ENCODE results near the gene OR7G2. TPM values are rescaled to one million over a fixed set of nuclear protein-coding genes. Genes with fewer than 3 reads are reported as not detected.

The OR7G2 gene
- not detected for total RNA-seq
- long read RNA-seq: 0 reads

- Histone ChIP-seq H3K4me1 (no peaks in the 10 kb centered on the region), H3K27ac (no peak within 1 kb of the TSS), H3K4me3 (no peak within 1 kb of the TSS), H3K36me3 (no peaks in the 10 kb centered on the region), H3K9me3 (no peaks in the 10 kb centered on the region), H3K27me3 (no peaks in the 10 kb centered on the region)
- TF ChIP-seq POLR2A (IDR thresholded peaks at IDR 0.05) (no peak), CTCF (IDR thresholded peaks at IDR 0.05) (no peak)
- intact Hi-C loops (cut with DNase I): no loop called here
- ATAC-seq: no peak
- 45% methylated on average over 8 of the region's 8 CpGs for WGBS (ENCODE audit: insufficient coverage, low coverage, low lambda C conversion rate, missing lambda C conversion rate)
- DNase-seq: no peak
Observed at GRCh38 chr19:9107375-9107774, at the start of gene OR7G2. TSS of gene OR7G2 (minus strand) at chr19:9107475. CDS start at chr19:9103243, 4,232 bp downstream.

- H3K36me3 ChIP-seq: peaks cover 0 to 60% (median 41%) of the 10 kb centered on the region in 4 donors
- TF ChIP-seq CTCF (IDR thresholded peaks at IDR 0.05) (no peak), POLR2A (IDR thresholded peaks at IDR 0.05) (no peak)
- H3K9me3 ChIP-seq: peaks cover 0 to 12% (median 3%) of the 10 kb centered on the region in 4 donors
- ATAC-seq (no peak), DNase-seq (no peak)
- intact Hi-C loops (cut with DNase I): no loop called here
- H3K27me3 ChIP-seq: no peaks in the 10 kb centered on the region
- 88% methylated on average over 1 of the region's 1 CpG for WGBS (ENCODE audit: insufficient coverage, low coverage, low lambda C conversion rate, missing lambda C conversion rate)
- no peak overlapping the region for H3K27ac ChIP-seq
- H3K4me1 ChIP-seq: no peaks in the 10 kb centered on the region
- H3K4me3 ChIP-seq: no peak overlapping the region
Observed at GRCh38 chr19:9156304-9156703, 49.0 kb upstream of the OR7G2 start.

GRCh38 chr19:9155591-9155990, 48.3 kb upstream of the OR7G2 start:
- intact Hi-C loops (cut with DNase I): no loop called here

GRCh38 chr19:9151367-9151766, 44.1 kb upstream of the OR7G2 start:
- no peaks in the 10 kb centered on the region for H3K4me1 ChIP-seq
- peaks cover 0 to 13% (median 5%) of the 10 kb centered on the region in 4 donors for H3K36me3 ChIP-seq
- intact Hi-C loops (cut with DNase I): no loop called here
- ATAC-seq (no peak), DNase-seq (no peak)
- TF ChIP-seq CTCF (IDR thresholded peaks at IDR 0.05) (no peak), POLR2A (IDR thresholded peaks at IDR 0.05) (no peak)
- H3K9me3 ChIP-seq: peaks cover 0 to 5% (median 0%) of the 10 kb centered on the region in 4 donors
- WGBS (ENCODE audit: insufficient coverage, low coverage, low lambda C conversion rate, missing lambda C conversion rate): 91% methylated on average over 5 of the region's 5 CpGs
- no peaks in the 10 kb centered on the region for H3K27me3 ChIP-seq
- no peak overlapping the region for H3K4me3 ChIP-seq
- H3K27ac ChIP-seq: no peak overlapping the region

More at GRCh38 chr19:9155591-9155990, 48.3 kb upstream of the OR7G2 start:
- DNase-seq (no peak), ATAC-seq (no peak)
- no peak overlapping the region for H3K4me3 ChIP-seq
- H3K27ac ChIP-seq: no peak overlapping the region
- no peaks in the 10 kb centered on the region for H3K27me3 ChIP-seq
- peaks cover 0 to 53% (median 36%) of the 10 kb centered on the region in 4 donors for H3K36me3 ChIP-seq
- H3K9me3 ChIP-seq: peaks cover 0 to 8% (median 3%) of the 10 kb centered on the region in 4 donors
- 100% methylated on average over 3 of the region's 4 CpGs for WGBS (ENCODE audit: insufficient coverage, low coverage, low lambda C conversion rate, missing lambda C conversion rate)
- H3K4me1 ChIP-seq: no peaks in the 10 kb centered on the region
- TF ChIP-seq CTCF (IDR thresholded peaks at IDR 0.05) (no peak), POLR2A (IDR thresholded peaks at IDR 0.05) (no peak)

GRCh38 chr19:9150650-9151049, 43.4 kb upstream of the OR7G2 start:
- ATAC-seq: no peak

More at GRCh38 chr19:9150650-9151049, 43.4 kb upstream of the OR7G2 start:
- no peaks in the 10 kb centered on the region for H3K4me1 ChIP-seq
- no peak for TF ChIP-seq CTCF (IDR thresholded peaks at IDR 0.05)
- TF ChIP-seq POLR2A (IDR thresholded peaks at IDR 0.05): no peak
- H3K4me3 ChIP-seq: no peak overlapping the region
- intact Hi-C loops (cut with DNase I): no loop called here
- no peak overlapping the region for H3K27ac ChIP-seq
- 90% methylated on average over 3 of the region's 5 CpGs for WGBS (ENCODE audit: insufficient coverage, low coverage, low lambda C conversion rate, missing lambda C conversion rate)
- no peak for DNase-seq
- H3K9me3 ChIP-seq: peaks cover 0 to 5% (median 0%) of the 10 kb centered on the region in 4 donors
- peaks cover 0 to 9% (median 2%) of the 10 kb centered on the region in 4 donors for H3K36me3 ChIP-seq
- H3K27me3 ChIP-seq: no peaks in the 10 kb centered on the region
